ENCODE data around the gene ZIK1.

- no peak for TF ChIP-seq EZH2 (IDR thresholded peaks at IDR 0.05; ENCODE audit: borderline replicate concordance, insufficient read depth, low read depth, low read length, poor library complexity, severe bottlenecking)
- TF ChIP-seq CTCF (IDR thresholded peaks at IDR 0.05), result no peak
These were observed 49.3 kb downstream of the ZIK1 start, which contains the start of gene ZNF211 for GRCh38 chr19:57632987-57633831.

Data from B cell (primary cell).